Activated CD4-positive, alpha-beta T cell treated with anti-CD3 and anti-CD28 coated beads, Interleukin-2, amount 50 U/mL, for 48 hours (primary cell): ENCODE results near the gene ERCC6L.

Source experiments
- DNase-seq, 2 experiments: peaks; one replicate each; pipeline ENCODE4 v3.0.0-alpha.2; 2020

Gene ERCC6L, protein sequence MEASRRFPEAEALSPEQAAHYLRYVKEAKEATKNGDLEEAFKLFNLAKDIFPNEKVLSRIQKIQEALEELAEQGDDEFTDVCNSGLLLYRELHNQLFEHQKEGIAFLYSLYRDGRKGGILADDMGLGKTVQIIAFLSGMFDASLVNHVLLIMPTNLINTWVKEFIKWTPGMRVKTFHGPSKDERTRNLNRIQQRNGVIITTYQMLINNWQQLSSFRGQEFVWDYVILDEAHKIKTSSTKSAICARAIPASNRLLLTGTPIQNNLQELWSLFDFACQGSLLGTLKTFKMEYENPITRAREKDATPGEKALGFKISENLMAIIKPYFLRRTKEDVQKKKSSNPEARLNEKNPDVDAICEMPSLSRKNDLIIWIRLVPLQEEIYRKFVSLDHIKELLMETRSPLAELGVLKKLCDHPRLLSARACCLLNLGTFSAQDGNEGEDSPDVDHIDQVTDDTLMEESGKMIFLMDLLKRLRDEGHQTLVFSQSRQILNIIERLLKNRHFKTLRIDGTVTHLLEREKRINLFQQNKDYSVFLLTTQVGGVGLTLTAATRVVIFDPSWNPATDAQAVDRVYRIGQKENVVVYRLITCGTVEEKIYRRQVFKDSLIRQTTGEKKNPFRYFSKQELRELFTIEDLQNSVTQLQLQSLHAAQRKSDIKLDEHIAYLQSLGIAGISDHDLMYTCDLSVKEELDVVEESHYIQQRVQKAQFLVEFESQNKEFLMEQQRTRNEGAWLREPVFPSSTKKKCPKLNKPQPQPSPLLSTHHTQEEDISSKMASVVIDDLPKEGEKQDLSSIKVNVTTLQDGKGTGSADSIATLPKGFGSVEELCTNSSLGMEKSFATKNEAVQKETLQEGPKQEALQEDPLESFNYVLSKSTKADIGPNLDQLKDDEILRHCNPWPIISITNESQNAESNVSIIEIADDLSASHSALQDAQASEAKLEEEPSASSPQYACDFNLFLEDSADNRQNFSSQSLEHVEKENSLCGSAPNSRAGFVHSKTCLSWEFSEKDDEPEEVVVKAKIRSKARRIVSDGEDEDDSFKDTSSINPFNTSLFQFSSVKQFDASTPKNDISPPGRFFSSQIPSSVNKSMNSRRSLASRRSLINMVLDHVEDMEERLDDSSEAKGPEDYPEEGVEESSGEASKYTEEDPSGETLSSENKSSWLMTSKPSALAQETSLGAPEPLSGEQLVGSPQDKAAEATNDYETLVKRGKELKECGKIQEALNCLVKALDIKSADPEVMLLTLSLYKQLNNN

DNA sequence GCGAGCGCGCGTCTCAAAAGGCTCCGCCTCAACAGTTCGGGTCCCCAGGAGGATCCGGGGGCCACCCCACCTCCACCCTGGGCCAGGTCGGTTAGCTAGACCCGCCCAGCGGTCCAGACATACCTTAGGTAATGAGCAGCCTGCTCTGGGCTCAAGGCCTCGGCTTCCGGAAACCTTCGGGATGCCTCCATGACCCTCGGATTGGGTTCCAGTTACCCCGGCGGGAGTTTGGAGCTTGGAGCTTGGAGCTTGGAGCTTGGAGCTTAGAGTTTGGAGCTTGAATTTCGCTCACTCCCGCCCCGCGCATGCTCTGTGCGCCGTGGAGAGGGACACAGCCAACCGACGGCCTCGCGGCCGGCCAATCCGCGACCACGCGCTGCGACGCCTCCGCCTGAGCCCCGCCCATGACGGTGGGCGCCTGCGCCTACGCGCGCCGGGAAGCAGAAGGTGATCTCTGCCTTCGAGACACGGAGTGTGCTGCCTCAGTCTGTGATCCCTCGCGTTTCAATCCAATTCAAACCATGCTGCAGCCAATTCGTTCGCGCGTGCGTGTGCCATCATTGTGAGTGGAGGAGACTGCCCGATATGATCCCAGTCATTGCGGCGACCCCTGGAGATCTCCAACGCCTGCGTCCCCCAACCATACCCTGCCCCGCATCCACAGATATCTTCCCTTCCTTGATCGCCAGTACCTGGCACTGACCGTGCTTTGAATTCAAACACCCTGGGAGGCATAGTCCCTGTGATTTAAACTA lies at the start of gene ERCC6L:
TSS of gene ERCC6L (minus strand) at position 307 of the 755 bp plus-strand sequence. CDS start at position 191, 116 bp downstream.
- peak; percentile 82 to 87 for DNase-seq

DNA sequence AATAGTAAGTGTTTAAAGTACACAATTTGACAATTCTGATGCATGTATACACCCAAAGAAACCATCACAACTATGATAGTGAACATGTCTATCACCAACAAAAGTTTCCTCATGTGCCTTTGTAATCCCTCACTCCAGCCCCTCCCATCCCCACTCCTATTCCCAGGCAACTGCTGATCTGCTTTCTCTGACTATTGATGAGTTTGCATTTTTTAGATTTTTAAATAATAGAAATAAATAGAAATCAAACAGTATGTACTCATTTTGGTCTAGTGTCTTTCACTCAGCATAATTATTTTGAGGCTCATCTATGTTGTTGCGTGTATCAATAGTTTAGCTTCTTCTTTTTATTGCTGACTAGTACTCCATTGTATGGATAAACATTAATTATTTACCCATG lies 43.5 kb upstream of the ERCC6L start:
- DNase-seq: no peak

DNA sequence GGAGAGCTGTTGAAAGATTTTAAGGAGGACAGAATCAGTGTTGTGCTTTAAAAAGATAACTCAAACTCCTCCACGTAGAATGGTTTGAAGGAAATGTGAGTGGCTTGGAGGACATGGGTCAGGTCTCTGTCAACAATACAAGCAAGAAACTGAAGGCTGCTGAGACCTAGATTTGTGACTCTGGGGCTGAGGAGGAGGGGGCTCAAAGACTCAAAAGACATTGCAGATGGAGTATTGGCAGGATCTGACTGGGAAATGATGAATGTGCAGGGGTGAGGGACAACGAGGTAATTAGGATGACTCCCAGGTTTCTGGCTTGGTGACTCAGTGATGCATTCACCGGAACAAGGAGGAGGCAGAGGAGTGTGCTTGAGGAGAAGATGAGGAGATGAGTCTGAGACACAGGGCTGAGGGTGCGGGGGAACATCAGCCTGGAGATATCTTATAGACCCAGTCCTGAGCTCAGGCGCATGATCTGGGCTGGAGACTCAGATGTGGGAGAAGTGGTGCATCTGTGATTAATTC lies 41.6 kb upstream of the ERCC6L start:
- no peak for DNase-seq

DNA sequence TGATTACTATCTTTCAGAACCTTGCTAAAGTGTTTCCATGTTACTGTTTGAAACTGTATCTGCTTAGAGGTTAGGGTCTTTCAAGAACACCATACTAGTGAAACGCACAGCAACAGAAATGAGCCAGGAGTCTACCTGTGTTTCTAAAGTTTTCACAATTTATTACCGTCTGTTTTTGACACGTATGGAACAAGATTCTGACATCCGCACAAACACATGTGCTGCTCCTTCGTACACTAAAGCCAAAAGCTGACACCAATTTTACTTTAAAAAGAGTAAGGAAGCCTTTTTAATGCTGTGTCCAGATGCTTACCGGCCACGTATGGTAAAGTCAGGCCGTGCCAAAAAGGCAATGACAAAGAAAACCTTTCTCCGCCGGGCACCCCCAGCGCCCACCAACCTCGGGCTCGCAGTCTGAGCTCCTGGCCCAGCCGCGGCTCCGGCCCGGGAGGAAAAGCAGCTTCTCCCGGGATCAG lies 37.7 kb upstream of the ERCC6L start:
- no peak for DNase-seq

DNA sequence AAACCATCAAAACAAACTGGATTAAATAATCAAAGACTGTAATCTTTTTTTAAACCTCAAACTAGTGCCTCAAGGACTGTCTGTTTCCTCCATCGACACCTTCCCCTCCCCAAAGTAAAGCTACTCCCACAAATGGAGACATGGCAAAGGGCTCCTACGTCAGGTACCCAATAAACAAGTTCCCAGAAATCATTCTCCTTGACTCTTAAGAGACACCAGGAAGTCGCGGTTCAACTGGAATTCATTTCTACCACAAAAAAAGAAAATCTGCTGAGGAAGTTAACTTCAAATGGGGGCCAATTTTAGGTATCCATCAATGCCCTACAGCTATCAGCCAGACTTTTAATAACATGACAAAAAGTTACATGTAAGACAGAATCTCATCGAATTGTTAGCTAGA lies 35.7 kb upstream of the ERCC6L start:
- DNase-seq: no peak

DNA sequence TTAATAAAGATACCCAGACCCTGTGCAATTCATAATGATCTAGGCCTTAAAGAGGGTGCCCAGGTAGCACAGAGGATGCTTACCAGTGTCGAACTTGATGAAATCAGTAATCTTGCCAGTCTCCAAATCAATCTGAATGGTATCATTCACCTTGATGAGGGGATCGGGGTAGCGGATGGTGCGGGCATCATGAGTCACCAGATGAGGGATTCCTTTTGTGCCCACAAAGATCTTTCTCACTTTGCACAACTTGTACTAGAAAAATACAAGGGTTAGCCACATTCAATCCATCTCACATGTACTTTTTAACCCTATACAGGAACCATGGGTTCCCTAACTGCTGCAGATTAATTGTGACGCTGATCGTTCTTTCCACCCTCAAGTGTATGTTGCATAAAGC lies 34.9 kb upstream of the ERCC6L start:
- DNase-seq: peak in 1 of 2 experiments; percentile 38

DNA sequence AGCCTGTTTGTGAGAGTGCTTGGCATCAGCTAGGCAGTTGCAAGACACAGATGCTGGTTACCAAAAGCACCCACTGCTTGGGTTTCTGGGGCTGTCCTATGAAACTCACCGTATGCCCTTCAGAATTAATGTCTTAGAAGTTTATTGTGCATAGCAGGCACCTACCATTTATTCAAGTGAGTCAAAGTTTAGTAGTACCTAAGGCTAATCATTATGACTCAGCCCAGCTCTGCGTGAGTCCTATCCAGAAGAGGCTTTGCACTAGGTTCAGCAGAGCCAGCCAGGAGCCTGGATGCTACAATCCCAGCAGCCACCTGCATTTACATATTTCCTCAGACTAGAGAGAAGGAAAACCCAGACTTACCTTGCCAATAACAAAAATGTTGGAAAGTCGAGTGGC lies 34.0 kb upstream of the ERCC6L start:
- peak in 1 of 2 experiments; percentile 6 for DNase-seq

DNA sequence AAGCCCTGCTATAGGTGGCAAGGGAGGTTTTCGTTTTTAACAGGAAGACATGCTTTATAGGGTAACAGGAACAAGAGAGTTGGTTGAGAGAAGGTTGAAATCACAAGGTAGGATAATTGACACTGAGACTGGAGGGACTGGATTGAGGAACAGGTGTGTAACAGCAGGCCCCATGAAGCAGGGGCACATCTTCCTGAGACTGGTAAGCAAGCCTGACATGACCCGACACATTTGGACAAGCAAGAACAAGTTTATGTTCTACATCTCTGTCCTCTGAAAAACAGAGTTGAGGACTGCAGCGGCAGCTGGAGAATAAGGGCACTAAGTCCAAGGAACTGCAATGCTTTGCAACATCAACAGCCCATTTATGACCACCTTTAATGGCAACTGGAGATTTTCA lies 33.0 kb upstream of the ERCC6L start:
- no peak for DNase-seq

DNA sequence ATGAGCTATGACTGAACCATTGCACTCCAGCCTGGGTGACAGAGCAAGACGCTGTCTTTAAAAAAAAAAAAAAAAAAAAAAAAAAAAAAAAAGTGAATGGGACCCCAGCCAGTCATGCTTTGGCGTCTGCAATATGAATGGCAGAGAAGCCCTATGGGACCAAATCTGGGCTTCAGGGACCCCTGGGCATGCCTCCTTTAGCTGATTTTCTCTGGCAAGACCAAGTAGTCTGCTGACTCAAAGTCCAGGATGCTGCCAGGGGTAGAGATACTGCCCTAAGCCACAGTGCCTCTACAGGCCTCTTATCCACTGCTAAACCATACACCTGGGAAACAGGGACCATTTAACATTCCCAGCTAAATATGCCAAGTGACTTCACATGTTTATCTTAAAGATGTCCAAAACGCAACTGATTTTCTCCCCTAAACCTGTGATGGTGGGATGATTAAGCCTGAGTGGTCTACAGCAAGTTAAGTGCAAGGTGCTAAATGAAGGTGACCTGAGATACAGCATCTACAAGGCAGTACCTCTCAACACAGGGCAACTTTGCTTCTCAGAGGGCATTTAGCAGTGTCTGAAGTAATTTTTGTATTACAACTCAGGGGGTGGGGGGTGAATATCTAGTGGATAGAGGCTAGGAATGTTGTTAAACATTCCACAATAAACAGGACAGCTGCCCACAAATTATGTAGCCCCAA lies 32.4 kb upstream of the ERCC6L start:
- no peak for DNase-seq

DNA sequence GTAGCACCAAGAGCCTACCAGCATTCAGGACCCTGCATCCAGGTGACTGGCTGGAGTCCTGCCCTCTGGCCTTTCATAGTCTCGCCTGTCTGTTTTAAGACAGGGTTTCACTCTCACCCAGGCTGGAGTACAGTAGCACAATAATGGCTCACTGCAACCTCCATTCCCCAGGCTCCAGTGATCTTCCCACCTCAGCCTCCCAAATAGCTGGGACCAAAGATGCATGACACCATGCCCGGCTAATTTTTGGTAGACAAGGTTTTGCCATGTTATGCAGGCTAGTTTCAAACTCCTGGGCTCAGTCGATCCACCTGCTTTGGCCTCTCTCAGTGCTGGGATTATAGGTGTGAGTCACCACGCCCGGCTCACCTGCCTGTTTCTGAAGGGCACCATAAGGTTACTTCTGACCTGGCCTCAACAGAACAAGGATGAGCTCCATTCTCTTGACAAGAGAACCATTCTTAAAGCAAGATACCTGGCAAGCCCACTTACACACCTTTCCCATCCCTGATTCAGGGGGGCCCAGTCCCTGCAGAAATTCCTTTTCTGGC lies 31.6 kb upstream of the ERCC6L start:
- DNase-seq: peak in 1 of 2 experiments; percentile 5

DNA sequence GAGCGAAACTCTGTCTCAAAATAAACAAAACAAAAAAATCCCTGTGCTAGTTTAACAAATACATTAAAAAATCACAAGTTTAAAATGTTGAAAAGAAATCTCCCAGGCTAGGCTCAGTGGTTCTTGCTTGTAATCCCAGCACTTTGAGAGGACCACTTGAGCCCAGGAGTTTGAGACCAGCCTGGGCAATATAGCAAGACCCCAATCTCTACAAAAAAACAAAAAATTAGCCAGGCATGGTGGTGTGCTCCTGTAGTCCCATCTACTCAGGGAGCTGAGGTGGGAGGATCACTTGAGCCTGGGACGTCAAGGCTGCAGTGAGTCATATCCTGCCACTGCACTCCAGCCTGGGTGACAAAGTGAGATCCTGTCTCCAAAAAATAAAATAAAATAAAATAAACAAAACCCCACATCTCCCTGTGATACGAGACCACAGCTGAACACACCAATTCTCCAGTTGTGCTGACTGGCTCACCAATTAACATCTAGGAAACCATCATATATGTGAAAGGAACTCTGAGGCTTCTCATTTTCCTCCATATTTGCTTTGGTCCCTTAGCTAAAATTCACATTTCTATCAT lies 30.9 kb upstream of the ERCC6L start:
- peak in 1 of 2 experiments; percentile 37 for DNase-seq

DNA sequence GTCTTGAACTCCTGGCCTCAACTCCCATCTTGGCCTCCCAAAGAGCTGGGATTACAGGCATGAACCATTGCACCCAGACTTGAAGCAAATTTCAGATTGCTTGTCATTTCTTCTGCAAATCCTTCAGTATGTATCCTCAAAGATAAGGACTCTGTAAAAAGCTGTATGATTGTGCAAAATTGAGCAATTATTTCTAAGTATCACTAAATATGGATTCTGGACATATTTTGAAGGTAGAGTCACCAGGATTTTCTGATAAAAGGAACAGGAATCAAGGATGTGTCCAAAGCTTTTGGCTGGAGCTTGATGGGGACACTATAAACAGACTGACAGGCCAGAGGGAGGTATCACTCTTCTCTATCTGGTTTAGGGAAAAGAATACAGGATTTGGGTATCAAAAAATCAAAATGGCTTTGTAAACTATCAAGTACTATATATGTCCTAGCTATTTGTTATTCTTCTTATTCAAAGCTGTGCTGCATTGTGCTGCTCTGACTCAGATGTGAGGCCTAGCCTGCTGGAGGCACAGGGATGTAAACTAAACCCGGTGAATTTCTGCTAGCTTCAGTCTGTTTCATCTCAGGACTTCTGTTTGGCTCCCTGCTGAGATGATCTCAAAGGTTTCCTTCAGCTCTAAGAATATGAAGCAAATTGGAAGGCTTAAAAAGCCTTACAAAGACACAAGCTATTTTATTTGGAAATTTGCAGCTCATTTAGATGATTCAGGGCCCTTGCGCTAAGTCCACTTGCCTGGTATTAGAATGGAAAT lies 30.0 kb upstream of the ERCC6L start:
- no peak for DNase-seq

DNA sequence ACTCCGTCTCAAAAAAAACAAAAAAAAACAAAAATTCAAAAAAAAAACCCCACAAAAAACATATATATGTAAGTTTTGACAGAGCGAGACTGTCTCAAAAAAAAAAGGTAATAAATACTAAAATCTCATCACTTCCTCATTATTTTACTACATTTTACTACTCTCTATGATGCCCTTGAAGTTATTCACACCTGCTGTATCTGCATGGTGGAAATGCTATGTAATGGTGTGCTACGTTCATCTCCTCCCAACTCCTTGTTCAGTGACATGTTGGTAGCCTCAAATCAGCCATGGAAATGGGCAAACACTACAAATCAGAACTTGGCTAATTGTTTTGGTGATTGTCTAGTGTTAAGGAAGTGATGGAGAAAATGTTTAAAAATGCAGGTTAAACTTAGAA lies 26.4 kb upstream of the ERCC6L start:
- no peak for DNase-seq

DNA sequence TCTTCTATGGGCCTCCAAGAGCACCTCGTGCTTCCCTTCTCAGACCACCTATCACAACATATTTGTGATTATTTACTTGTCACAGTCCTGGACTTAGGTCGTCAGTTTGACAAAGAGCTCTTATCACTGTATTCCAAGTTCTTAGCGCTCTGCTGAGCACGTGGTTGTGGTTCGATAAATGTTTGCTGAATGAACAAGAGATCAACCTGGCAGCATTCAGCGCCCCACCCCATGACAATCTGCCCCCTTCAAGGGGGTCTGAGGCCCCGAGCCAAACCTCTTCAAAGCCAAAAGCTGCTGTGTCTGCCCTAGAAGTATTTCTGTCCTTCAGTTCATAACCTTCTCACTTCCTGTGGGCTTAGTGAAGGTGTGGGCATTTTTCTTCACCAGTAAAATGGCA lies 23.2 kb upstream of the ERCC6L start:
- DNase-seq: no peak

DNA sequence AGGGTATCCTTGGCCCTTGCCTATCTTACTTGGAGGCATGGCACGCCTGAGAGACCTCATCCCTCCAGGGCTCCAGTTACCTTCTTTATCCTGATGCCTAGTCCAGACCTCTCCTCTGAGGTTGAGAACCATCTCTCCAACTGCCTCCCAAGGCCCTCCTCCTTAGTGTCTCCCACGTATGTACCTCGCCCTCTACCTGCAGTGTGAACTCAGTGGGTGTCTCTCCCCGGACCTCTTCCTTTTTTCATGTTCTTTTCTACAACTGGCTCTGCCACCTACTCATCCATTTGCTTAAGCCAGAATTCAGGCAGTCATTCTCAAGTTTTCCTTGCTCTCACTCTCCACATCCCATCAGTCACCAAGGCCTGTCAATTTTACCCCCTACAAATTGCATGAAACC lies 21.6 kb upstream of the ERCC6L start:
- no peak for DNase-seq

DNA sequence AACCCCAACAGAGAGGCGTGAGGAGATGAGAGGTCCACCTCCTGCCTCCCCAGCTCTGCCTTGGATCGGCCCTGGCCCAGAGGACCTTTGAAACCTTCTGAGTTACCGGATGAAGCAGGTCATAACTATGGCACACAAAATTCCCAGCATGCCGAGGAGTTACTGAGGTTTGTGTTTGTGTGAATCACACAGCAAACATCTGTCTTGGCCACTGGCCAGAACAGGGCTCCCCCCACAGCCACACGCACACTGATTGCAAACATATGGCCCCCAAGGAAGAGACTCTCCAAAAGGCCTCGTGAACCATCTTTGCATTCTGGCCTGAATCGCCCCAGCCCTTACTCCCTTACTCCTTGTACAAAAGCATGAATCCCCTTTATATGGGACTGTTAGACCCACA lies 19.3 kb upstream of the ERCC6L start:
- DNase-seq: no peak

DNA sequence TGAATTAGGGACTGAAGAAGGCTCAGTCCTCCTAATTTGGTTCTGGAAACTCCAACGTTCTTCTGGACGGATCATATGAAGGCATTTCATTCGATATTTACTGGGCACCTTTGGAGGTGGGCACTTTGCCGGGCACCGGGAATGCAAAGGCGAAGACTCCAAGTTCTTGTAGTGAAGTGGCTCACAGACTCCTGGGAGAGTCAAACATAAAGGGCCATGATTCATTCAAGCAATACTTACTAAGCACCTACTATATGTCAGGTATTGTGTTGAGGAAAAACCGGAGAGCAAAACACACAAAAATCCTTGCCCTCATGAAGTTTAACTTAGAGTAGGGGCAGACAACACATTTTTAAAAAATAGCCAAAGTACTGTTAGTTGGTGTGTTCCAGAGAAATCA lies 17.0 kb upstream of the ERCC6L start:
- no peak for DNase-seq

DNA sequence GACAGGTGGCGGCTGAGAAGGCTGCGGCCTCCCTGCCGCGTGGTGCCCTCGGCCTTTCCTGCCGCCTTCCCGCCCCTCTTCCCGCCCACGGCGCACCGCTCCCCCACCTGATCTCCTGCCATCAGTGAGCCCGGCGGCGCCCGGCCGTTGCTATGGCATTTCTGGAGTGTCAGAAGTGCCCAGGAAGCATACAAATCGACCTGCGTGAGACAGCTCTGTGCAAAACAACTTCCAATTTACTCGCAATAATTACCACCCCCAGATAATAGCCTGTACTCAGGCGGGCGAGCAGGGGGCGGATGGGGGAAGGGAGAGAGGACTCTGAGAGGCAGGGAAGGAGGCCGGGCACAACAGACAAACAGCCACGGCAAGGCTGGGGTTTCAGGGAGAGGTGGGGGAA lies 16.6 kb upstream of the ERCC6L start:
- DNase-seq: peak in 1 of 2 experiments; percentile 7

DNA sequence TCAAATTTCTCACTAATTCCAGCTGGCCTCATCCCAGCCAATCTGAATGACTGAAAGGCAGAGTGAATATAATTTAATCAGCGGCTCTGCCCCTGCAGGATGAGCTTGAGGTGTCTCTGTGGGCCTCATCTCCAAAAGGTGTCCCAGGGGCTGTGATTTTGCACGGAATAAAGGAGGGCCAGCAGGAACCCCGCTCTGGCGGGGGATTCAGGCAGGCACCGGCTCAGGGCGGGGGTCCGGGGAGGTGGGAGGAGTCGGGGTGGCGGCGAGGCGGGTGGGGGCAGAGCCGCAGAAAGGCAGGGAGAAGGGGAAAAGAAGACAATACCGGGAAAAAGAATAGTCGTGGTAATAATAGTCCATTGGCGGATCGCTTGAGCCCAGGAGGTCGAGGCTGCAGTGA lies 16.0 kb upstream of the ERCC6L start:
- DNase-seq: no peak

DNA sequence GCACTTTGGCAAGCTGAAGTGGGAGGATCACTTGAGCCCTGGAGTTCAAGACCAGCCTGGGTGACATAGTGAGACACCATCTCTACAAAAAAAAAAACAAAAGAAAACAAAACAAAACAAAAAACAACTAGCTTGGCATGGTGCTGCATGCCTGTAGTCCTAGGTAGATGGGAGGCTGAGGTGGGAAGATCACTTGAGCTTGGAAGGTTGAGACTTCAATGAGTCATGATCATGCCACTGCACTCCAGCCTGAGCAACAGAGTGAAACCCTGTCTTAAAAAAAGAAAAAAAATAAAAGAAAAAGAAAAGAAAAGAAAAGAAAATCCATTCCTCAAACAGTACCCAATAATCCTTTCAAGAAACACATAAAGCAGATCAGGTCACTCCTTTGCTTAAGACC lies 14.9 kb upstream of the ERCC6L start:
- DNase-seq: no peak
